ENCODE results near the gene SEC22A. TPM values are rescaled to one million over a fixed set of nuclear protein-coding genes. Genes with fewer than 3 reads are reported as not detected.

The SEC22A gene
- total and polyA plus RNA-seq, 2 of the 8 experiments (the other 6 are each of a cell fraction or from before 2014, with no cell fraction given) = 10.6 to 17.1 TPM

DNA sequence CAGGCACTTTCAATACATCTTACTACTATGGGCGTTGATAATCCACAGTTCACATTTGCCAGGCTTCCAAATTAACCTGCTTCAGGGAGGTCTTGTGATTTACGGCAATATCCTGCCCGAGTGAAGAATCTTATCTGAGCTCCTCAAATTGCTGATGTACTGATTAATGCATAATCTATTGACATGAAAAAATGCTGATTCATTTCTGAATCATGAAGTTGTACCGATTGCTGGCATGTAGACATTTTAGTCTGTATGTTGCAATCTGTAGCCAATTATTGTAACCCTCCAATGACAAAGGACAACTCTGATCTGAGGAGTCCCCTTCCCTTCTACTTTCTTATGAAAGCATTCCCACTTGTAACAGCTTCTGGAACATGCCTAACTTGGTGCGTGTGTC lies 97.2 kb downstream of the SEC22A start:
- H3K27ac ChIP-seq (ENCODE audit: low read depth, low read length) = no peak overlapping the region
- H3K9ac ChIP-seq (replicated peaks in 1 of 4; ENCODE audit: extremely low read depth in 1 of 4, low read depth in 3 of 4, low read length in 3 of 4) = no peak overlapping the region
- H2BK5ac ChIP-seq (ENCODE audit: low read depth, low read length) = no peak overlapping the region
- no peaks in the 10 kb centered on the region for H3K23me2 ChIP-seq (ENCODE audit: low read depth, low read length)
- no peaks in the 10 kb centered on the region for H3K9me3 ChIP-seq (ENCODE audit: insufficient read depth in 2 of 2, low read depth in 1 of 2, low read length in 1 of 2)
- H3K4me2 ChIP-seq (ENCODE audit: insufficient read depth in 1 of 2, low read depth in 2 of 2, low read length in 2 of 2) = no peak overlapping the region
- H3K36me3 ChIP-seq (ENCODE audit: control insufficient read depth in 2 of 4, insufficient read depth in 4 of 4, low read length in 3 of 4) = peaks cover 0 to 12% (median 5%) of the 10 kb centered on the region in 4 experiments; a peak in 5 of 8 replicates
- H3K79me2 ChIP-seq (ENCODE audit: control insufficient read depth in 1 of 2, insufficient read depth in 2 of 2, low read length in 2 of 2) = no peaks in the 10 kb centered on the region
- no peak overlapping the region for H3K4me3 ChIP-seq (ENCODE audit: extremely low read depth in 1 of 4, insufficient read depth in 2 of 4, low read depth in 3 of 4, low read length in 4 of 4)
- no peaks in the 10 kb centered on the region for H3K4me1 ChIP-seq (replicated peaks in 1 of 4; ENCODE audit: control insufficient read depth in 3 of 4, insufficient read depth in 4 of 4, low read length in 3 of 4)
- no peak overlapping the region for H2BK120ac ChIP-seq (replicated peaks; ENCODE audit: low read depth, low read length)
- POLR2A ChIA-PET (ENCODE audit: partially characterized antibody) = interaction anchor here (1.0 to 7.0 kb wide), 6 partner anchors 9 to 20 kb away, joined by 3 to 35 read pairs (median 4); no protein-coding TSS in a partner anchor
- no peak overlapping the region for H4K91ac ChIP-seq (replicated peaks; ENCODE audit: insufficient read length, low read length)
- H4K20me1 ChIP-seq (replicated peaks in 1 of 2; ENCODE audit: control insufficient read depth in 1 of 2, insufficient read depth in 2 of 2, low read length in 2 of 2) = peaks cover 0 to 2% of the 10 kb centered on the region in 2 experiments
- H2BK12ac ChIP-seq (ENCODE audit: low read depth, low read length) = no peak overlapping the region
- no peak overlapping the region for H3K4ac ChIP-seq (replicated peaks; ENCODE audit: insufficient read length, low read depth, low read length)
- no peak overlapping the region for H3K18ac ChIP-seq (ENCODE audit: extremely low read depth, low read length)
- CTCF ChIA-PET (ENCODE audit: partially characterized antibody) = interaction anchor here (0.6 to 17.6 kb wide), 9 partner anchors 7 to 543 kb away, joined by 3 to 245 read pairs (median 10); no protein-coding TSS in a partner anchor
- H3K79me1 ChIP-seq (ENCODE audit: low read depth, low read length) = no peaks in the 10 kb centered on the region
- no peak for DNase-seq (ENCODE audit: low read depth in 1 of 2, low spot score in 2 of 2)
- H4K5ac ChIP-seq (ENCODE audit: insufficient read length, low read depth, low read length) = no peak overlapping the region
- 91% methylated on average over 5 of the region's 5 CpGs; no CpG with 5 or more reads in 1 of the 2 experiments for WGBS, 2 experiments (ENCODE audit: extremely low coverage in 1 of 2, insufficient coverage in 1 of 2, insufficient read length in 1 of 2, insufficient replicate concordance in 2 of 2, low coverage in 1 of 2, low lambda C conversion rate in 2 of 2, missing lambda C conversion rate in 1 of 2)
- no peak overlapping the region for H3K56ac ChIP-seq (replicated peaks; ENCODE audit: insufficient read length, low read depth, low read length)
- FAIRE-seq = no peak
- H3K14ac ChIP-seq (ENCODE audit: insufficient read length) = no peak overlapping the region
- no peak overlapping the region for H2AFZ ChIP-seq (ENCODE audit: low read length)
- H2BK20ac ChIP-seq (ENCODE audit: low read length) = no peak overlapping the region
- H4K8ac ChIP-seq (ENCODE audit: extremely low read depth, insufficient read depth, low read length) = no peak overlapping the region
- H2BK15ac ChIP-seq (ENCODE audit: low read length) = no peak overlapping the region
- no peak overlapping the region for H2AK5ac ChIP-seq (ENCODE audit: low read depth, low read length)
- no peak overlapping the region for H3K23ac ChIP-seq (ENCODE audit: insufficient read length)
- H3K27me3 ChIP-seq (replicated peaks in 1 of 4; ENCODE audit: control insufficient read depth in 3 of 4, extremely low read depth in 1 of 4, insufficient read depth in 3 of 4, low read length in 3 of 4) = no peaks in the 10 kb centered on the region
- TF ChIP-seq ATF2 (IDR thresholded peaks at IDR 0.05; ENCODE audit: low read length) (no peak), PHF8 (conservative IDR thresholded peaks at IDR 0.05; ENCODE audit: low read depth, low read length) (no peak), RFX5 (IDR thresholded peaks at IDR 0.05; ENCODE audit: borderline replicate concordance, low read depth, low read length) (no peak), EZH2 (IDR thresholded peaks at IDR 0.05; ENCODE audit: low read depth, low read length, severe bottlenecking) (no peak), POU5F1 (IDR thresholded peaks at IDR 0.05; ENCODE audit: low read depth, low read length) (no peak), CHD2 (IDR thresholded peaks at IDR 0.05; ENCODE audit: low read length) (no peak), BACH1 (IDR thresholded peaks at IDR 0.05; ENCODE audit: low read length) (no peak), TBP (IDR thresholded peaks at IDR 0.05; ENCODE audit: low read depth, low read length) (no peak), MAFK (IDR thresholded peaks at IDR 0.05; ENCODE audit: low read depth, low read length) (no peak), POLR2AphosphoS5 (IDR thresholded peaks at IDR 0.05; ENCODE audit: low read depth, low read length) (no peak)
